NCI-H345 treated with DMSO at 0.1 percent for 48 hours (cell line): ENCODE data around the gene KDM4B.
"Not testable (repeated sequence)": the region's sequence is repeated elsewhere in the genome, so short reads cannot be mapped to it uniquely, and the experiment has no call there.

Source experiments
- DNase-seq: peaks from one replicate; lab custom pipeline; 2025; ENCODE audit not compliant: unreplicated experiment; lab: John Stamatoyannopoulos, UW

The KDM4B gene

GRCh38 chr19:5160158-5160795 is 191.4 kb downstream of the KDM4B start:
- DNase-seq: not testable (repeated sequence)

DNA sequence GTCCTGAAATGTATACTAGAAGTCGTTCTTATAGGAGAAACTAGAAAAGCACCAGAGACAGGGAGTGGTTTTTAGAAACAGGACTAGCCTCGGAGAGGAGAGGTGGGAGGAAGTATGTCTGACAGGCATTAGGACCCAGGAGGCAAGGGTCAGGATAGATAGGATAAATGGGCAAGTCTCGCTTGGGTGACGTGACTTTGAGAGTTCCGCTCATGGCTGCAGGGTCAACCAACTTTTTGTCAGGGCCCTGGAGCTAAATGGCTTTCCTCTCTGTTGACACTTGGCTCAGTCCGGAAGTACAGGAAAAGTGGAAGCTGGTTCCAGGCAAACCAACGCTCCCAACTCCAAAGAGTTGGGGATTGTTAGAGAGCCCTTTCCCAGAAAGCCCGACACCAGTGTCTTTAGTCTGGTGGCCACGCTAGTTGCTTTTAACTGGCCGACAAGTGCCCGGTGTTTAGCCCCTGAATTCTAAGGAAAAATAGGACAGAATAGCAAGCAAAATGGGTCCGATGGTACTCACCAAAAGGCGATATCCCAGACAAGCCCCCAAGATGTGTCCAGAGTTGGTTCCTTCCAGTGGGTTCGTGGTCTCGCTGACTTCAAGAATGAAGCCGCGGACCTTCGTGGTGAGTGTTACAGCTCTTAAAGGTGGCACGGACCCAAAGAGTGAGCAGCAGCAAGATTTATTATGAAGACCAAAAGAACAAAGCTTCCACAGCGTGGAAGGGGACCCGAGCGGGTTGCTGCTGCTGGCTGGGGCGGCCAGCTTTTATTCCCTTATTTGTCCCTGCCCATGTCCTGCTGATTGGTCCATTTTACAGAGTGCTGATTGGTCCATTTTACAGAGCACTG is 196.2 kb downstream of the KDM4B start:
- not testable (repeated sequence) for DNase-seq

GRCh38 chr19:5165697-5166019 is 196.7 kb downstream of the KDM4B start:
- no peak for DNase-seq

DNA sequence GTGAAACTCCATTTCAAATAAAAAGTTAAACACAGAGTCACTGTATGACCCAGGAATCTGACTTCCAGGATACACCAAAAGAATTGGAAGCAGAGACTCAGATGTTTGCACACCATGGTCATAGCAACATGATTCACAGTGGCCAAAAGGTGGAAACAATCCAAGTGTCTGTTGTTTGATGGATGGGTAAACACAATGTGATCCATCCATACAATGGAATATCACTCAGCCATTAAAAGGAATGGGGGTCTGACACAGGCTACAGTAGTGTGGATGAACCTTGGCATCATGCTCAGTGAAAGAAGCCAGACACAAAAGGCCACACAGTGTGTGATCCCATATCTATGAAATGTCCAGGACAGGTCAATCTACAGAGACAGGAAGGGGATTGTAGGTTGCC is 197.3 kb downstream of the KDM4B start:
- DNase-seq: no peak

DNA sequence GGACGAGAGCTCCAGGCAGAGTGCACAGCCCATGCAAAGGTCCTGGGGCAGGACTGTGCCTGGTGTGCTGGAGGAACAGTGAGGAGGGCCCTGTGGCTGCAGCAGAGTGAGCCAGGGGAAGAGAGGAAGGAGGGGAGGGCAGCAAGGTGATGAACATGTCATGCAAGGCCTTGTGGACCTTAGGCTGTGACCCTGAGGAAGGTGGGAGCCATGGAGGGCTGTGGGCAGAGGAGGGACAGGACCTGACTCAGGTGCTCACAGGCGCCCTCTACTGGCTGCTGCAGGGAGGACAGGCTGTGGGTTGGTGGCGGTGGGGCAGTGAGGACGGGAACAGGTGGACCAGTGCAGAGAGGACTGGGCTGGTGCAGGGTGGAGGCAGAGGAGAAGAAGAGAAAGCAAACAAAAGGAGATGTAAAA is 201.4 kb downstream of the KDM4B start:
- no peak for DNase-seq

DNA sequence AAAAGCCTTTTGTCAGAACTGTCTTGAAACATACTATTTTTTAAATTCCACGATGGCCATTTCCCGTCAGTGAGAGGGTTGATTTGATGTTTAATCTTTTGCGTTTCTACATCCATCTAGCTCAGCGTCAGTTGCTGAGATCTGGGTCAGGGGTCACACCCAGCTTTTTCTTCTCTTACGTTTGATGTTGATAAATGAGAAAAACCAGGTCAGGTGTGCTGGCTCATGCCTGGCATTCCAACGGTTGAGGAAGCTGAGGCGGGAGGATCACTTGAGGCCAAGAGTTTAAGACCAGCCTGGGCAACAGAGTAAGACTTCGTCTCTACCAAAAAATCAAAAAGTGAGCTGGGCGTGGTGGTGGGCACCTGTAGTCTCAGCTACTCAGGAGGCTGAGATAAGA is 202.8 kb downstream of the KDM4B start:
- no peak for DNase-seq

- no peak for DNase-seq
Observed at GRCh38 chr19:5172859-5173630, 204.1 kb downstream of the KDM4B start.

GRCh38 chr19:5173993-5174392 is 205.1 kb downstream of the KDM4B start:
- DNase-seq: no peak

- no peak for DNase-seq
Observed at GRCh38 chr19:5177745-5178450, 209.0 kb downstream of the KDM4B start.

GRCh38 chr19:5178841-5179240 is 209.9 kb downstream of the KDM4B start:
- no peak for DNase-seq

DNA sequence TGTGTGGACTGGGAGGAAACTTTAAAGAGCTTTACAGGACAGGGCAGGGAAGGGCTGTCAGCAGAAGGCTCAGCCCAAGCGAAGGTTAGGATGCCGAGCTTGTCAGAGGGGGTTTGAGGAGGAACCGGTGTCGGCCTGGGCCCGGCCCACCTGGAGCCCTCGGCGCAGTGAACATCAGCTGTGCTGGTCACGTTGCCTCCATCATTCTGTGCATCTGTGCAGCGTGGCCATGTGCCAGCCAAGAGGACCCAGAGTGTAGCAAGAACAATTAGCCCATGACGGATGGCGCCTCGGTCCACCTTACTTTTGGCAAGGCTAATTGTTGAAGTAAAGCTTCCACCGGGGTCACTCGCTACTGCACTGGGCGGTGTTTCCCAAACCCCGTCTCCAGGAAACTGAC is 210.3 kb downstream of the KDM4B start:
- no peak for DNase-seq

DNA sequence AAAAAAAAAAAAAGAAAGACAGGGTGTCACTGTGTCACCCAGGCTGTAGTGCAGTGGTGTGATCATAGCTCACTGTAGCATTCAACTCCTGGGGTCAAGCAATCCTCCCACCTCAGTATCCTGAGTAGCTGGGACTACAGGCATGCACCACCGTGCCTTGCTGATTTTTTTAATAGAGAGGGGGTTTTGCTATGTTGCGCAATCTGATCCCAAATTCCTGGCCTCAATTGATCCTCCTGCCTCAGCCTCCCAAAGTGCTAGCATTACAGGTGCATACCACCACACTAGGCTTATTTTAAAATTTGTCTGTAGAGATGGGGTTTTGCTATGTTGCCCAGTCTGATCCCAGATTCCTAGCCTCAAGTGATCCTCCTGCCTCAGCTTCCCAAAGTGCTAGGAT is 212.4 kb downstream of the KDM4B start:
- no peak for DNase-seq

DNA sequence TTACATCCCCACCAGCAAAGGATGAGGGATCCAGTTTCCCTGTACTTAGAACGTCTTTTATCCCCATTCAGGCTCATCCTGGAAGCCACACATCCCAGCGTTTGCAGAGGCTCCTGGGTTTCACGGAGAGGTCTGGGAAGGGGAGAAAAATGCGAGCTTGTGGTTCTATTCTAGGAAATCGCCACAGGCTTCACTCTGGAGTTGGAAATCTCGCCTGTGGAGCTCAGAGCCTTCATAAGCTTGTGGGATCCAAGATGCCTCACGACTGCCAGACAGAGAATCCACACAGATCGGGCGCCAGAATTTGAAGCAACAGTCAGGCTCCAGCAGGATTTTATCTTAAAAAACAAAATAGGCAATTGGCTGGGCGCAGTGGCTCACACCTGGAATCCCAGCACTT is 213.8 kb downstream of the KDM4B start:
- DNase-seq: no peak

DNA sequence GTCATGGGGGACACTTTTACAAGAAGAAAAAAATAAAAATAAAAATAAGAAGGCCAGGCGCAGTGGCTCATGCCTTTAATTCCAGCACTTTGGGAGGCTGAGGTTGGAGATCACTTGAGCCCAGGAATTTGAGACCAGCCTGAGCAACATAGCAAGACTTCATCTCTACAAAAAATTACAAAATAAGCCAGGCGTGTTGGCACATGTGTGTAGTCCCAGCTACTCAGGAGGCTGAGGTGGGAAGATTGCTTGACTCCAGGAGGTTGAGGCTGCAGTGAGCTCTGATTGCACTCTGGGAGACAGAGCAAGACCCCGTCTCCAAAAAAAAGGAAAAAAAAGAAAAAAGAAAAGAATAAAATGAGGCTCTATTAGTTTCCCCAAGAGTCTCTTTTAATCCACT is 214.7 kb downstream of the KDM4B start:
- DNase-seq: no peak

DNA sequence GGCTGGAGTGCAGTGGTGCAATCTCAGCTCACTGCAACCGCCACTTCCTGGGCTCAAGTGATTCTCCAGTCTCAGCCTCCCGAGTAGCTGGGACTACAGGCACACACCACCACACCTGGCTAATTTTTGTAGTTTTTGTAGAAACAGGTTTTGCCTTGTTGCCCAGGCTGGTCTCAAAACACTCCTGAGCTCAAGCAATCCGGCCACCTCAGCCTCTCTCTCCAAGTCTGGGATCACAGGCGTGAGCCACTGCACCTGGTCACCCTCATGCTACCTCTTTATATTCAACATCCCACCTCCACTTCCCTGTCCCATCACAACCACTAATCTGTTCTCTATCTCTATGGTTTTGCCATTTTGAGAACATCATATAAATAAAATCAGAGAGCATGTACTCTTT is 216.0 kb downstream of the KDM4B start:
- DNase-seq: no peak

- no peak for DNase-seq
Observed at GRCh38 chr19:5186293-5187050, 217.6 kb downstream of the KDM4B start.

- no peak for DNase-seq
Observed at GRCh38 chr19:5188548-5189317, 219.8 kb downstream of the KDM4B start.

DNA sequence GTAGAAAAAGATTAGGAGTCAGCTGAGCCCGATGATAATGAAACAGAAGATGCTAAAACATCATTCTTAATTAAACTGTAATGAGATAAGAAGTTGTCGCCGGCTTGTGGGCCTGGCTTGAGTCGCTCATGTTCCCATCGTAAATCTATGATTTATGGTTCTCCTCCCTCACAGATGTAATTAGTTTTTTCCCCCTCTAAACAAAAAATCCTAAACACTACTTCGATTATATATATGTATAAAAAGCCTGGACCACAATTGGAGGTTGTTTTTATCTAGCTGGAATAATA is 220.3 kb downstream of the KDM4B start:
- DNase-seq: no peak

GRCh38 chr19:5191091-5191490 is 222.2 kb downstream of the KDM4B start:
- no peak for DNase-seq

DNA sequence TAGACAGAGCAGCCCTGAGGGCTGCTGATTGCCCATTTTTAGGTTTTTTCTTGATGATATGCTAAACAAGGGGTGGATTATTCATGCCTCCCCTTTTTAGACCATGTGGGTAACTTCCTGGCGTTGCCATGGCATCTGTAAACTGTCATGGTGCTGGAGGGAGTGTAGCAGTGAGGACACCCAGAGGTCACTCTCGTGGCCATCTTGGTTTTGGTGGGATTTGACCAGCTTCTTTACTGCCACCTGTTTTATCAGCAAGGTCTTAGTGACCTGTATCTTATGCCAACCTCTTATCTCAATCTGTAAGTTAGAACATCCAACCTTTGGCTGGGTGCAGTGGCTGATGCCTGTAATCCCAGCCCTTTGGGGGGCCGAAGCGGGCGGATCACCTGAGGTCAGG is 223.7 kb downstream of the KDM4B start:
- DNase-seq: no peak
